ENCODE data around the gene CORO7. TPM values are rescaled to one million over a fixed set of nuclear protein-coding genes. Genes with fewer than 3 reads are reported as not detected.
"Not testable (repeated sequence)": the region's sequence is repeated elsewhere in the genome, so short reads cannot be mapped to it uniquely, and the experiment has no call there.

CORO7 gene
- polyA plus RNA-seq, 1 donor from 2014 or later, result 108 TPM

DNA sequence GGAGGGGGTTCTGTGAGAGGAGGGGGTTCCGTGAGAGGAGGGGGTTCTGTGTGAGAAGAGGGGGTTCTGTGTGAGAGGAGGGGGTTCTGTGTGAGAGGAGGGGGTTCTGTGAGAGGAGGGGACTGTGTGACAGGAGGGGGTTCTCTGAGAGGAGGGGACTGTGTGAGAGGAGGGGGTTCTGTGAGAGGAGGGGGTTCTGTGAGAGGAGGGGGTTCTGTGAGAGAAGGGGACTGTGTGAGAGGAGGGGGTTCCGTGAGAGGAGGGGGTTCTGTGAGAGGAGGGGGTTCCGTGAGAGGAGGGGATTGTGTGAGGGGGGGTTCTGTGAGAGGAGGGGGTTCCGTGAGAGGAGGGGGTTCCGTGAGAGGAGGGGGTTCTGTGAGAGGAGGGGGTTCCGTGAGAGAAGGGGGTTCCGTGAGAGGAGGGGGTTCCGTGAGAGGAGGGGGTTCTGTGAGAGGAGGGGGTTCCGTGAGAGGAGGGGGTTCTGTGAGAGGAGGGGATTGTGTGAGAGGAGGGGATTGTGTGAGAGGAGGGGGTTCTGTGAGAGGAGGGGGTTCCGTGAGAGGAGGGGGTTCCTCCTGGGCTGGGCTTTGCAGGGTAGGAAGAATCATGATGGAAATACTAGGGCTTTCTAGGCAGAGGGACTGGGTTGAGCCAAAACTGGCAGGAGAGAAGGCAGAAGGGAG lies 72.0 kb downstream of the CORO7 start:
- H3K4me3 Mint-ChIP-seq, H3K4me1 Mint-ChIP-seq, H3K36me3 Mint-ChIP-seq, H3K9me3 Mint-ChIP-seq, H3K27me3 Mint-ChIP-seq: not testable (repeated sequence)
- H3K27ac Mint-ChIP-seq, result peak overlapping the region in 2 of 3 donors; percentile 67 to 84

DNA sequence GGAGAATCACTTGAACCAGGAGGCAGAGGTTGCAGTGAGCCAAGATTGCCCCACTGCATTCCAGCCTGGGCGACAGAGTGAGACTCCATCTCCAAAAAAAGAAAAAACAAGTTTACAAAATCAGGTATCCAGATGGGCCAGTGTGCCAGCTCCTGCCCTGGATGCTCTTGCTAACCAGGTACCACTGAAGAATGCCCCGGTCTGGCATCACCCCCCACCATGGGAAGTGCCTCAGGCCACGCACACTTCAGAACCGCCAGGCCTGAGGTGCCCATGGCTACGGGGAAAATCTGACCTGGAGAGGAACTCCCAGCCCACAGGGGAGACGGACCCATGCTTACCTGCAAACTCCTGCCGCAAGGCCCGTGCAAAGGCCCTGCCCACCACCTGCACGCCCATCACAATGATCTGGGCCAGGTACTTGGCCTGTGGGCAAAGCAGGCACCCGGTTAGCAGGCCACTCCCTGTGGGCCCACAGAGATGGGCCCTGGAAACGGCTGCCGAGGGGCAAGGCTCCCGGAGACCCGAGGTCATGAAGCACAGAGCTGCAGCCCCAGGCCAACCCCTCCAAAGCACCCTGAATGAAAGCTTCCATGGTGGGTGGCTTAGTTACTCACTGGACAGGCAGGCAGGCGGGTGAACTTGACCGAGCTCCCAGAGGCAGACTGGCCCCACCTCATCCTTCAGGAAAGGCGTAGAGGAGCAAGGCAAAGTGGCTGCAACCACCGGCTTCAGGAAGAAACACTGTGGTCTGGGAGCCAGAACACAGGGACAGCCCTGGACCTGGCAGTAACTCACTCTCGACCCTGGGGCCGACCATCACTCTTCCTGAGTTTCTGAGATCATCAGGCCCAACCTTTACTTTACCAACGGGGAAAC lies 73.3 kb downstream of the CORO7 start:
- Mint-ChIP-seq H3K27ac (peak overlapping the region in 1 of 3 donors; percentile 35), H3K4me1 (peaks cover 0 to 6% (median under 1%) of the 10 kb centered on the region in 3 donors), H3K4me3 (no peak overlapping the region), H3K9me3 (no peaks in the 10 kb centered on the region), H3K27me3 (no peaks in the 10 kb centered on the region), H3K36me3 (no peaks in the 10 kb centered on the region)

- no peak overlapping the region for H3K27ac Mint-ChIP-seq
These were observed 75.1 kb downstream of the CORO7 start for GRCh38 chr16:4341250-4341649.

DNA sequence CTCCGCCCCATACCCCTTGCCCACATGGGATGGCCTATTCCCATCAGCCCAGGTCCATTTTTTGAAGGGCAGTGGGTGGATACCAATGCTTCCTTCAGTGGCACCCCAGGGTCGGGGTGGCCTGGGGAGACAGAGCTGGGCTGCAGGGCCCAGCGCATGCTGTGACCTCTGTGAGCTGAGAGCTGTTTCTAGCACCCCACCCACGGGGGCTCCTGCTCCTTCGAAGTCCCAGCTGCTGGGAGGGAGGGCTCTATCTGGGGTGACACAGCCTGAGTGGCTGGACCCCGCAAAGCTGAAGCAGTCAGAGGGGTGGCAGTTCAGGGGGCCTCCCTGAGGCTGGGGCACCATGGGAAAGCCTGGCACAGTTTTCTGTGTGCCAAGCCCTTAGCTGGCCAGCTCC lies 76.0 kb downstream of the CORO7 start:
- no peak overlapping the region for H3K27ac Mint-ChIP-seq
- no peaks in the 10 kb centered on the region for H3K36me3 Mint-ChIP-seq
- no peaks in the 10 kb centered on the region for H3K27me3 Mint-ChIP-seq

More at GRCh38 chr16:4341250-4341649, 75.1 kb downstream of the CORO7 start:
- Mint-ChIP-seq H3K27me3 (no peaks in the 10 kb centered on the region), H3K36me3 (no peaks in the 10 kb centered on the region), H3K9me3 (no peaks in the 10 kb centered on the region), H3K4me3 (no peak overlapping the region), H3K4me1 (peaks cover 0 to 4% (median 0%) of the 10 kb centered on the region in 3 donors)

GRCh38 chr16:4339909-4340308 lies 76.5 kb downstream of the CORO7 start:
- Mint-ChIP-seq H3K27me3 (no peaks in the 10 kb centered on the region), H3K36me3 (no peaks in the 10 kb centered on the region), H3K27ac (no peak overlapping the region), H3K4me3 (no peak overlapping the region), H3K4me1 (peaks cover 0 to 2% (median 0%) of the 10 kb centered on the region in 3 donors), H3K9me3 (no peaks in the 10 kb centered on the region)

More for the DNA sequence above, 76.0 kb downstream of the CORO7 start:
- H3K4me3 Mint-ChIP-seq, result no peak overlapping the region
- H3K9me3 Mint-ChIP-seq, result no peaks in the 10 kb centered on the region
- peaks cover 0 to 2% (median 0%) of the 10 kb centered on the region in 3 donors for H3K4me1 Mint-ChIP-seq

- Mint-ChIP-seq H3K27ac (no peak overlapping the region), H3K36me3 (no peaks in the 10 kb centered on the region), H3K4me3 (peak overlapping the region in 1 of 4 donors; percentile 65), H3K27me3 (no peaks in the 10 kb centered on the region), H3K4me1 (no peaks in the 10 kb centered on the region), H3K9me3 (no peaks in the 10 kb centered on the region)
These were observed 76.9 kb downstream of the CORO7 start for GRCh38 chr16:4339455-4339854.

GRCh38 chr16:4338712-4339299 lies 77.6 kb downstream of the CORO7 start:
- Mint-ChIP-seq H3K36me3 (no peaks in the 10 kb centered on the region), H3K27me3 (no peaks in the 10 kb centered on the region), H3K9me3 (no peaks in the 10 kb centered on the region), H3K27ac (no peak overlapping the region), H3K4me3 (no peak overlapping the region), H3K4me1 (no peaks in the 10 kb centered on the region)

DNA sequence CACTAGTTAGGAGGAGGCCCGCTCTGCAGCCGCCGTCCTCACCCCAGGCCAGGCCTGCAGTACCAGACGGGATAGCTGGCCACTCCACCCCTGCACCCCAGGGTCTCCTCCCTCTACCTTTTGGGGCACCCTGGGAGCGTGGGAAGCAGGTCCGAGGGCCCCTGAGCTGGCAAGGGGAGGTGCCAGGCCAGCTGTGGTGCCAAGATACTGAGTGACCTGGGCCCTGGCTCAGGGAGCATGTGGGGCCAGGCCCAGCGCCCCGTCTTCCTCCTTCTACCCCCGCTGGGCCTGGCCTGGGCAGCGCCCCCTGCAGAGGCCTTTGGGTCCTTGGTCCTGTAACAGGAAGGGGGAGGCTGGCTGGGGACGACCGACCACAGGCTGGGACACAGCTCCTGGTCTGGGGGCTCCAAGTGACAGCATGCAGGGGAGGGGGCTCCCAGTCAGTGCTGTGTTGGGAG lies 78.2 kb downstream of the CORO7 start:
- no peaks in the 10 kb centered on the region for H3K9me3 Mint-ChIP-seq
- no peaks in the 10 kb centered on the region for H3K27me3 Mint-ChIP-seq
- no peak overlapping the region for H3K4me3 Mint-ChIP-seq
- no peaks in the 10 kb centered on the region for H3K36me3 Mint-ChIP-seq
- no peak overlapping the region for H3K27ac Mint-ChIP-seq
- H3K4me1 Mint-ChIP-seq, result no peaks in the 10 kb centered on the region

- no peaks in the 10 kb centered on the region for H3K4me1 Mint-ChIP-seq
- no peak overlapping the region for H3K27ac Mint-ChIP-seq
- no peak overlapping the region for H3K4me3 Mint-ChIP-seq
- no peaks in the 10 kb centered on the region for H3K27me3 Mint-ChIP-seq
- no peaks in the 10 kb centered on the region for H3K9me3 Mint-ChIP-seq
- no peaks in the 10 kb centered on the region for H3K36me3 Mint-ChIP-seq
These were observed 78.8 kb downstream of the CORO7 start for GRCh38 chr16:4337540-4338088.

DNA sequence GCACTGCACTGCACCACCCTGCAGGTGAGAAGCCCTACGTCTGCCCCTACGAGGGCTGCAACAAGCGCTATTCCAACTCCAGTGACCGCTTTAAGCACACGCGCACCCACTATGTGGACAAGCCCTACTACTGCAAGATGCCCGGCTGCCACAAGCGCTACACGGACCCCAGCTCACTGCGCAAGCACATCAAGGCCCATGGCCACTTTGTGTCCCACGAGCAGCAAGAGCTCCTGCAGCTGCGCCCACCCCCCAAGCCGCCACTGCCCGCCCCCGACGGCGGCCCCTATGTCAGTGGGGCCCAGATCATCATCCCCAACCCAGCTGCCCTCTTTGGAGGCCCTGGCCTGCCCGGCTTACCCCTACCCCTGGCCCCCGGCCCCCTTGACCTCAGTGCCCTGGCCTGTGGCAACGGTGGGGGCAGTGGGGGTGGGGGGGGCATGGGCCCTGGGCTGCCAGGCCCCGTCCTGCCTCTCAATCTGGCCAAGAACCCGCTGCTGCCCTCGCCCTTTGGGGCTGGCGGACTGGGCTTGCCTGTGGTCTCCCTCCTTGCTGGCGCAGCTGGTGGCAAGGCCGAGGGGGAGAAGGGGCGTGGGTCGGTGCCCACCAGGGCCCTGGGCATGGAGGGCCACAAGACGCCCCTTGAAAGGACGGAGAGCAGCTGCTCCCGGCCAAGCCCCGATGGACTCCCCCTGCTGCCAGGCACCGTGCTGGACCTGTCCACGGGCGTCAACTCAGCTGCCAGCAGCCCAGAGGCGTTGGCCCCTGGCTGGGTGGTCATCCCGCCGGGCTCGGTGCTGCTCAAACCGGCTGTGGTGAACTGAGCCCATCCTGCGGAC lies 79.5 kb downstream of the CORO7 start:
- Mint-ChIP-seq H3K9me3 (no peaks in the 10 kb centered on the region), H3K4me3 (no peak overlapping the region), H3K36me3 (no peaks in the 10 kb centered on the region), H3K4me1 (no peaks in the 10 kb centered on the region), H3K27ac (no peak overlapping the region), H3K27me3 (no peaks in the 10 kb centered on the region)

DNA sequence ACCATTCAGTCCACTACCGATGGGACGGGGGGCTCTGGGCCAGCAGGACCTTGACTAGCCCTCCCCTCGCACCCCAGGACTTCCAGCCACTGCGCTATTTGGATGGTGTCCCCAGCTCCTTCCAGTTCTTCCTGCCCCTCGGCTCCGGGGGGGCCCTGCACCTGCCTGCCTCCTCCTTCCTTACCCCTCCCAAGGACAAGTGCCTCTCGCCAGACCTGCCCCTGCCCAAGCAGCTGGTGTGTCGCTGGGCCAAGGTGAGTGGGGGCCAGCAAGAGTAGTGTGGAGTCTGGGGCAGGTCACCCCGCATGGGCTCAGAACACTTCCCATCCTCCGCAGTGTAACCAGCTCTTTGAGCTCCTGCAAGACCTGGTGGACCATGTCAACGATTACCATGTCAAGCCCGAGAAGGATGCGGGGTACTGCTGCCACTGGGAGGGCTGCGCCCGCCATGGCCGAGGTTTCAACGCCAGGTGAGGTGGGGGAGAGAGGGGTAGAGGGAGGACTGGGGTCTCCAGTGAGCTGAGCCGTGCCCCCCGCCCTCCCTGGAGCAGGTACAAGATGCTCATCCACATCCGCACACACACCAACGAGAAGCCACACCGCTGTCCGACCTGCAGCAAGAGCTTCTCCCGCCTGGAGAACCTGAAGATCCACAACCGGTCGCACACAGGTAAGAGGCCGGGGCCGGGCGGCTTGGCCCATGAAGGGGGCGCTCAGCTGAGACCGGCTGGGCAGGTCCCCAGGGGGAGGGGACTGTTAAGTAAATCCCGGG lies 81.5 kb downstream of the CORO7 start:
- Mint-ChIP-seq H3K36me3 (no peaks in the 10 kb centered on the region), H3K27me3 (no peaks in the 10 kb centered on the region), H3K9me3 (no peaks in the 10 kb centered on the region), H3K4me3 (no peak overlapping the region), H3K4me1 (no peaks in the 10 kb centered on the region), H3K27ac (no peak overlapping the region)

DNA sequence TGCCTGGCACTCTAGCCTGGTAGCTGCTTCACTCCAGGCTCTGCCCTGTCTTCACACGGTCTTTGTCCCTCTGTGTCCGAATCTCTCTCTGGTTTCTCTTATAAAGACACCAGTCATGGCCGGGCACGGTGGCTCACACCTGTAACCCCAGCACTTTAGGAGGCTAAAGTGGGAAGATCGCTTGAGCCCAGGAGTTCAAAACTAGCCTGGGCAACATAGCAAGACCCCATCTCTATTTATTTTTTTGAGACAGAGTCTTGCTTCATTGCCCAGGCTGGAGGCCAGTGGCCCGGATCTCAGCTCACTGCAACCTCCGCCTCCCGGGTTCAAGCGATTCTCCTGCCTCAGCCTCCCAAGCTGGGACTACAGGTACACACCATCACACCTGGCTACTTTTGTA lies 82.7 kb downstream of the CORO7 start:
- not testable (repeated sequence) for H3K36me3 Mint-ChIP-seq, H3K9me3 Mint-ChIP-seq, H3K4me3 Mint-ChIP-seq, H3K27me3 Mint-ChIP-seq, H3K27ac Mint-ChIP-seq, H3K4me1 Mint-ChIP-seq

- peaks cover 0 to 3% (median under 1%) of the 10 kb centered on the region in 3 donors for H3K4me1 Mint-ChIP-seq
- no peak overlapping the region for H3K27ac Mint-ChIP-seq
- H3K27me3 Mint-ChIP-seq, result peaks cover 4% of the 10 kb centered on the region
These were observed 83.1 kb downstream of the CORO7 start for GRCh38 chr16:4333308-4333638.

More at GRCh38 chr16:4333308-4333638, 83.1 kb downstream of the CORO7 start:
- H3K4me3 Mint-ChIP-seq, result no peak overlapping the region
- H3K36me3 Mint-ChIP-seq, result no peaks in the 10 kb centered on the region
- H3K9me3 Mint-ChIP-seq, result no peaks in the 10 kb centered on the region

Measured in IgD-negative memory B cell (primary cell).